Measurements from ENCODE around the gene DET1. TPM values are rescaled to one million over a fixed set of nuclear protein-coding genes. Genes with fewer than 3 reads are reported as not detected.
A peak's percentile ranks its signal among the peaks of the same experiment; 100 is the strongest.
"Not testable (repeated sequence)": the region's sequence is repeated elsewhere in the genome, so short reads cannot be mapped to it uniquely, and the experiment has no call there.

DET1 gene
- polyA plus RNA-seq, 1 of the 3 experiments (the other 2 are of a cell fraction) = 4.5 TPM

- H3K27me3 ChIP-seq (ENCODE audit: insufficient read depth); H2AFZ ChIP-seq (ENCODE audit: low read depth); H3K9me2 ChIP-seq; H3K4me3 ChIP-seq (ENCODE audit: low read depth in 2 of 2, low read length in 1 of 2); DNase-seq; H4K20me1 ChIP-seq (ENCODE audit: insufficient read depth); H3K4me1 ChIP-seq (ENCODE audit: control insufficient read depth in 1 of 2, insufficient read depth in 2 of 2, low read depth in 1 of 2, low read length in 1 of 2); H3F3A ChIP-seq (replicated peaks; ENCODE audit: insufficient read depth); CTCF ChIA-PET; H3K9me3 ChIP-seq; H3K4me2 ChIP-seq; H3K27ac ChIP-seq (ENCODE audit: low read depth in 2 of 2, low read length in 1 of 2); H3K36me3 ChIP-seq (replicated peaks in 1 of 2; ENCODE audit: control insufficient read depth in 1 of 2, insufficient read depth in 2 of 2, low read length in 1 of 2); H3K9ac ChIP-seq; POLR2A ChIA-PET: not testable (repeated sequence)
- peaks cover 15% of the 10 kb centered on the region for H3K79me2 ChIP-seq (ENCODE audit: insufficient read depth)
- WGBS (ENCODE audit: low lambda C conversion rate) = 47% methylated on average over 1 of the region's 1 CpG
These were observed 1.5 kb upstream of the DET1 start for GRCh38 chr15:88548009-88548408.

- H3K9me2 ChIP-seq; H3K9me3 ChIP-seq; H3K4me1 ChIP-seq (ENCODE audit: control insufficient read depth in 1 of 2, insufficient read depth in 2 of 2, low read depth in 1 of 2, low read length in 1 of 2); POLR2A ChIA-PET; DNase-seq; H4K20me1 ChIP-seq (ENCODE audit: insufficient read depth); H3F3A ChIP-seq (replicated peaks; ENCODE audit: insufficient read depth); H3K27me3 ChIP-seq (ENCODE audit: insufficient read depth); H3K36me3 ChIP-seq (replicated peaks in 1 of 2; ENCODE audit: control insufficient read depth in 1 of 2, insufficient read depth in 2 of 2, low read length in 1 of 2): not testable (repeated sequence)
- Histone ChIP-seq H3K4me3 (ENCODE audit: low read depth in 2 of 2, low read length in 1 of 2) (peak overlapping the region; percentile 67 to 97), H3K79me2 (ENCODE audit: insufficient read depth) (peaks cover 15% of the 10 kb centered on the region), H3K27ac (ENCODE audit: low read depth in 2 of 2, low read length in 1 of 2) (peak overlapping the region; percentile 72 to 92), H2AFZ (ENCODE audit: low read depth) (peak overlapping the region; percentile 98), H3K4me2 (peak overlapping the region; percentile 77), H3K9ac (peak overlapping the region; percentile 79)
- WGBS (ENCODE audit: low lambda C conversion rate) = 7% methylated on average over 7 of the region's 8 CpGs
- CTCF ChIA-PET = interaction anchor here (1.0 kb wide), 1 partner anchor 11 kb away, joined by 3 read pairs; no protein-coding TSS in a partner anchor
These were observed 768 bp downstream of the DET1 start for GRCh38 chr15:88545578-88546247.

GRCh38 chr15:88543065-88543776 lies 3.3 kb downstream of the DET1 start:
- no peak overlapping the region for H3K9ac ChIP-seq
- POLR2A ChIA-PET = no interaction called here
- H3K27me3 ChIP-seq (ENCODE audit: insufficient read depth) = no peaks in the 10 kb centered on the region
- TF ChIP-seq SIN3A (IDR thresholded peaks at IDR 0.05; ENCODE audit: borderline replicate concordance, low read depth, low read length) = no peak
- TF ChIP-seq RXRA (IDR thresholded peaks at IDR 0.05; ENCODE audit: borderline replicate concordance, low read depth) = no peak
- TF ChIP-seq FOXM1 (IDR thresholded peaks at IDR 0.05; ENCODE audit: low read depth) = no peak
- TF ChIP-seq TCF12 (IDR thresholded peaks at IDR 0.05) = no peak
- no peak for TF ChIP-seq ELF1 (IDR thresholded peaks at IDR 0.05)
- no peak for TF ChIP-seq IRF3 (IDR thresholded peaks at IDR 0.05; ENCODE audit: low read depth, low read length)
- TF ChIP-seq FOSL2 (IDR thresholded peaks at IDR 0.05; ENCODE audit: borderline replicate concordance, low read depth) = no peak
- TF ChIP-seq NFIC (IDR thresholded peaks at IDR 0.05; ENCODE audit: borderline replicate concordance) = no peak
- no peak overlapping the region for H2AFZ ChIP-seq (ENCODE audit: low read depth)
- DNase-seq = no peak
- H3K4me3 ChIP-seq (ENCODE audit: low read depth in 2 of 2, low read length in 1 of 2) = no peak overlapping the region
- H3K27ac ChIP-seq (ENCODE audit: low read depth in 2 of 2, low read length in 1 of 2) = peak overlapping the region in 1 of 2 experiments; percentile 53; a peak in 1 of 4 replicates
- H3F3A ChIP-seq (replicated peaks; ENCODE audit: insufficient read depth) = peaks cover 7% of the 10 kb centered on the region
- no peak overlapping the region for H3K4me2 ChIP-seq
- H3K79me2 ChIP-seq (ENCODE audit: insufficient read depth) = peaks cover 15% of the 10 kb centered on the region
- CTCF ChIA-PET = interaction anchor here (1.0 to 1.3 kb wide), 4 partner anchors 14 to 71 kb away, joined by 3 to 5 read pairs (median 4); no protein-coding TSS in a partner anchor
- no peaks in the 10 kb centered on the region for H3K9me2 ChIP-seq
- peaks cover 0 to 5% of the 10 kb centered on the region in 2 experiments; a peak in 1 of 4 replicates for H3K4me1 ChIP-seq (ENCODE audit: control insufficient read depth in 1 of 2, insufficient read depth in 2 of 2, low read depth in 1 of 2, low read length in 1 of 2)
- H4K20me1 ChIP-seq (ENCODE audit: insufficient read depth) = no peaks in the 10 kb centered on the region
- H3K9me3 ChIP-seq = no peaks in the 10 kb centered on the region
- 90% methylated on average over 8 of the region's 13 CpGs for WGBS (ENCODE audit: low lambda C conversion rate)
- H3K36me3 ChIP-seq (replicated peaks in 1 of 2; ENCODE audit: control insufficient read depth in 1 of 2, insufficient read depth in 2 of 2, low read length in 1 of 2) = no peaks in the 10 kb centered on the region
